Ovary (tissue), 3 donors: Measurements from ENCODE around the gene RPUSD2.

Source experiments
- EP300 ChIP-seq: sonication (generic); formaldehyde crosslinking; IDR thresholded peaks from one replicate; pipeline ENCODE4 v1.6.1; 2017; ENCODE audit warnings: antibody characterized with exemption
- POLR2A ChIP-seq: fragments of 450-650 bp; IDR thresholded peaks from one replicate; pipeline ENCODE4 v1.6.1; 2017; ENCODE audit warnings: antibody characterized with exemption, mild to moderate bottlenecking, moderate library complexity
- TF ChIP-seq, protein P1 (sequence below), 3 donors: fragments of 450-650 bp in 2 of 3; fragments of 200-600 bp in 1 of 3; IDR thresholded peaks; one replicate each; pipeline versions ENCODE4 v1.5.1 to v1.8.0; 2016 to 2022; ENCODE audit warnings: antibody characterized with exemption in 3 of 3, mild to moderate bottlenecking in 1 of 3
- donor health status: DM: no; HTN: no; CAD: no.

- TF ChIP-seq, protein P1, sequence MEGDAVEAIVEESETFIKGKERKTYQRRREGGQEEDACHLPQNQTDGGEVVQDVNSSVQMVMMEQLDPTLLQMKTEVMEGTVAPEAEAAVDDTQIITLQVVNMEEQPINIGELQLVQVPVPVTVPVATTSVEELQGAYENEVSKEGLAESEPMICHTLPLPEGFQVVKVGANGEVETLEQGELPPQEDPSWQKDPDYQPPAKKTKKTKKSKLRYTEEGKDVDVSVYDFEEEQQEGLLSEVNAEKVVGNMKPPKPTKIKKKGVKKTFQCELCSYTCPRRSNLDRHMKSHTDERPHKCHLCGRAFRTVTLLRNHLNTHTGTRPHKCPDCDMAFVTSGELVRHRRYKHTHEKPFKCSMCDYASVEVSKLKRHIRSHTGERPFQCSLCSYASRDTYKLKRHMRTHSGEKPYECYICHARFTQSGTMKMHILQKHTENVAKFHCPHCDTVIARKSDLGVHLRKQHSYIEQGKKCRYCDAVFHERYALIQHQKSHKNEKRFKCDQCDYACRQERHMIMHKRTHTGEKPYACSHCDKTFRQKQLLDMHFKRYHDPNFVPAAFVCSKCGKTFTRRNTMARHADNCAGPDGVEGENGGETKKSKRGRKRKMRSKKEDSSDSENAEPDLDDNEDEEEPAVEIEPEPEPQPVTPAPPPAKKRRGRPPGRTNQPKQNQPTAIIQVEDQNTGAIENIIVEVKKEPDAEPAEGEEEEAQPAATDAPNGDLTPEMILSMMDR (IDR thresholded peaks at IDR 0.05), result no peak
- TF ChIP-seq POLR2A (no peak), EP300 (no peak)
These were observed 19.2 kb upstream of the RPUSD2 start for GRCh38 chr15:40549894-40550293.
